ENCODE measurements around the gene UFD1. TPM values are rescaled to one million over a fixed set of nuclear protein-coding genes. Genes with fewer than 3 reads are reported as not detected.

Gene UFD1
- polyA plus RNA-seq, 3 donors, result 57.0 to 82.5 (median 68.5) TPM

DNA sequence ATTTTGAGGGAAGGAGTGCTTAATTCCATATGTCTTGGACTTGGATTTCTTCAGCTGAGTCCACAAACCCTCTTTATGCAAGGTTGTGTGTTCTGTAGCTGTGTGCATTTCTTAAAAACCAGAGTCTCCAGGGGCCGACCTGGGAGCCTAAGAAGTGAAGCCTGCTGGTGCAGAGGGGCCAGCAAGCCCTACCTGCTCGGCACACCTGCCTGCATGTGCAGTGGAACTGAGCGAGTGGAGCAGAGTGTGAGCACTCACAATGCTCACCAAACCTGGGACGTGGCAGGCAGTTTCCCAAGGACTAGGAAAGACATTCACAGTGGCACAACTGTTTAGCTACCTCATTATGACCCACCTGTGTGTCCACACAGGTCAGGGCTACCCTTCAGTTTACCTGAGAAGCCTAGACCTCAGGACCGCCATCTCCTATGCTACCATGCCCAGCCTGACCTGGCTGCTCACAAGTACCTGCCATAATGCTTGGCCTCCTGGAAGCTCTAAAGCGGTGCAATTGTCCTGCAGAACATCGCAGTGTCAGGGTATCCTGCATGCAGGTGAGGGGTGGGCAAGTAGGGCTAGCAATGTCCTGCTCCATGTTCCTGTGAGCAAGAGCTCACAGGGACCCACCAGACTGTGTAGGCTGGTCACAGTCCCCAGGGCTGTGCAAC is 35.3 kb downstream of the UFD1 start:
- Histone ChIP-seq H3K9me3 (replicated peaks in 1 of 2; ENCODE audit: control insufficient read depth in 1 of 2, insufficient read depth in 1 of 2, low read length in 2 of 2) (no peaks in the 10 kb centered on the region), H3K27me3 (ENCODE audit: control insufficient read depth in 2 of 2, insufficient read depth in 2 of 2, low read length in 2 of 2) (no peaks in the 10 kb centered on the region), H2AFZ (ENCODE audit: insufficient read depth, low read depth, low read length, poor library complexity, severe bottlenecking) (no peak overlapping the region), H3K27ac (ENCODE audit: low read depth in 1 of 2, low read length in 2 of 2) (no peak overlapping the region), H3K4me1 (ENCODE audit: control insufficient read depth in 1 of 2, insufficient read depth in 2 of 2, low read length in 2 of 2) (peaks cover 19 to 27% of the 10 kb centered on the region in 2 donors), H4K20me1 (ENCODE audit: insufficient read depth, low read length) (peaks cover 47% of the 10 kb centered on the region), H3K9ac (ENCODE audit: insufficient read depth, low read length, poor library complexity, severe bottlenecking) (no peak overlapping the region), H3K36me3 (replicated peaks in 1 of 2; ENCODE audit: control insufficient read depth in 1 of 2, insufficient read depth in 2 of 2, low read length in 2 of 2) (peaks cover 27 to 55% of the 10 kb centered on the region in 2 donors), H3K4me3 (replicated peaks in 1 of 3; ENCODE audit: low read depth in 2 of 3, low read length in 3 of 3) (no peak overlapping the region), H3K4me2 (replicated peaks; ENCODE audit: extremely low read depth, low read length, poor library complexity, severe bottlenecking) (no peak overlapping the region), H3K79me2 (ENCODE audit: insufficient read depth, low read length) (peaks cover 75% of the 10 kb centered on the region)
- TF ChIP-seq, protein P1, sequence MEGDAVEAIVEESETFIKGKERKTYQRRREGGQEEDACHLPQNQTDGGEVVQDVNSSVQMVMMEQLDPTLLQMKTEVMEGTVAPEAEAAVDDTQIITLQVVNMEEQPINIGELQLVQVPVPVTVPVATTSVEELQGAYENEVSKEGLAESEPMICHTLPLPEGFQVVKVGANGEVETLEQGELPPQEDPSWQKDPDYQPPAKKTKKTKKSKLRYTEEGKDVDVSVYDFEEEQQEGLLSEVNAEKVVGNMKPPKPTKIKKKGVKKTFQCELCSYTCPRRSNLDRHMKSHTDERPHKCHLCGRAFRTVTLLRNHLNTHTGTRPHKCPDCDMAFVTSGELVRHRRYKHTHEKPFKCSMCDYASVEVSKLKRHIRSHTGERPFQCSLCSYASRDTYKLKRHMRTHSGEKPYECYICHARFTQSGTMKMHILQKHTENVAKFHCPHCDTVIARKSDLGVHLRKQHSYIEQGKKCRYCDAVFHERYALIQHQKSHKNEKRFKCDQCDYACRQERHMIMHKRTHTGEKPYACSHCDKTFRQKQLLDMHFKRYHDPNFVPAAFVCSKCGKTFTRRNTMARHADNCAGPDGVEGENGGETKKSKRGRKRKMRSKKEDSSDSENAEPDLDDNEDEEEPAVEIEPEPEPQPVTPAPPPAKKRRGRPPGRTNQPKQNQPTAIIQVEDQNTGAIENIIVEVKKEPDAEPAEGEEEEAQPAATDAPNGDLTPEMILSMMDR (IDR thresholded peaks at IDR 0.05), result no peak
- WGBS (ENCODE audit: insufficient coverage), result 93% methylated on average over 6 of the region's 7 CpGs
- H3K27me3 Mint-ChIP-seq (ENCODE audit: low read depth in 3 of 3), result no peaks in the 10 kb centered on the region
- H3K4me3 Mint-ChIP-seq, result no peak overlapping the region
- H3K4me1 Mint-ChIP-seq, result peaks cover 26% of the 10 kb centered on the region
- H3K27ac Mint-ChIP-seq, result no peak overlapping the region
- H3K36me3 Mint-ChIP-seq, result peaks cover 41 to 51% of the 10 kb centered on the region in 2 donors
- H3K9me3 Mint-ChIP-seq, result peaks cover 0 to 1% (median 0%) of the 10 kb centered on the region in 7 donors
- intact Hi-C loops (cut with micrococcal nuclease), result no loop called here
- DNase-seq, result no peak

DNA sequence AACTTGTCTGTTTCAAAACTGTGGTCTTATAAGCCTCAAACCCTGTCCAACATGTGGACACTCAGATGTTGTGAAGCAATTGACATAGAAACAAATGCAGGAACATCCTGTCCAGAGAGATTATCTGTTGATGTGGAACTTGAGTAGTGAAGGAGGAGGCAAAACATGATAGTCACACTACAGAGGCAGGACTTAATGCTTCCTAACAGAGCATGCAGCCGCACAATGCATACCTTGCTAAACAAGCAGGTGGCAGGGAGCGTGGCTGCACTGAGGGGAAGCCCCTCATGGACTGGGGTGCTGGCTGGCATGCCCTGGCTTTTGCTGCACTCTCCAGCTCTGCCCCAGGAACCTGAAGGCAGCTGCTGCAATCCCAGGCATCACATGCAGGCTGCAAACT is 36.8 kb downstream of the UFD1 start:
- no peak overlapping the region for H3K9ac ChIP-seq (ENCODE audit: insufficient read depth, low read length, poor library complexity, severe bottlenecking)
- H3K4me1 Mint-ChIP-seq, result peaks cover 27% of the 10 kb centered on the region
- peaks cover 47% of the 10 kb centered on the region for H4K20me1 ChIP-seq (ENCODE audit: insufficient read depth, low read length)
- DNase-seq, result no peak
- TF ChIP-seq, protein P1 (IDR thresholded peaks at IDR 0.05), result no peak
- H3K36me3 ChIP-seq (replicated peaks in 1 of 2; ENCODE audit: control insufficient read depth in 1 of 2, insufficient read depth in 2 of 2, low read length in 2 of 2), result peaks cover 27 to 57% of the 10 kb centered on the region in 2 donors
- no peak overlapping the region for H3K4me3 ChIP-seq (replicated peaks in 1 of 3; ENCODE audit: low read depth in 2 of 3, low read length in 3 of 3)
- WGBS (ENCODE audit: insufficient coverage), result 96% methylated on average over 2 of the region's 2 CpGs
- no peaks in the 10 kb centered on the region for H3K27me3 Mint-ChIP-seq (ENCODE audit: low read depth in 3 of 3)
- no peak overlapping the region for H3K27ac ChIP-seq (ENCODE audit: low read depth in 1 of 2, low read length in 2 of 2)
- peaks cover 41 to 60% of the 10 kb centered on the region in 2 donors for H3K36me3 Mint-ChIP-seq
- intact Hi-C loops (cut with micrococcal nuclease), result no loop called here
- H3K27me3 ChIP-seq (ENCODE audit: control insufficient read depth in 2 of 2, insufficient read depth in 2 of 2, low read length in 2 of 2), result no peaks in the 10 kb centered on the region
- H3K27ac Mint-ChIP-seq, result no peak overlapping the region
- peaks cover 18 to 27% of the 10 kb centered on the region in 2 donors for H3K4me1 ChIP-seq (ENCODE audit: control insufficient read depth in 1 of 2, insufficient read depth in 2 of 2, low read length in 2 of 2)
- no peak overlapping the region for H2AFZ ChIP-seq (ENCODE audit: insufficient read depth, low read depth, low read length, poor library complexity, severe bottlenecking)
- H3K79me2 ChIP-seq (ENCODE audit: insufficient read depth, low read length), result peaks cover 71% of the 10 kb centered on the region
- H3K9me3 Mint-ChIP-seq, result peaks cover 0 to 1% (median 0%) of the 10 kb centered on the region in 7 donors
- no peak overlapping the region for H3K4me2 ChIP-seq (replicated peaks; ENCODE audit: extremely low read depth, low read length, poor library complexity, severe bottlenecking)
- H3K9me3 ChIP-seq (replicated peaks in 1 of 2; ENCODE audit: control insufficient read depth in 1 of 2, insufficient read depth in 1 of 2, low read length in 2 of 2), result no peaks in the 10 kb centered on the region
- H3K4me3 Mint-ChIP-seq, result no peak overlapping the region

Data from CD14-positive monocyte (primary cell).